Measurements from ENCODE around the gene DPY19L3. TPM values are rescaled to one million over a fixed set of nuclear protein-coding genes. Genes with fewer than 3 reads are reported as not detected.
"Not testable (repeated sequence)": the region's sequence is repeated elsewhere in the genome, so short reads cannot be mapped to it uniquely, and the experiment has no call there.

Gene DPY19L3
- total RNA-seq, 1 donor from 2014 or later: 19.3 TPM

DNA sequence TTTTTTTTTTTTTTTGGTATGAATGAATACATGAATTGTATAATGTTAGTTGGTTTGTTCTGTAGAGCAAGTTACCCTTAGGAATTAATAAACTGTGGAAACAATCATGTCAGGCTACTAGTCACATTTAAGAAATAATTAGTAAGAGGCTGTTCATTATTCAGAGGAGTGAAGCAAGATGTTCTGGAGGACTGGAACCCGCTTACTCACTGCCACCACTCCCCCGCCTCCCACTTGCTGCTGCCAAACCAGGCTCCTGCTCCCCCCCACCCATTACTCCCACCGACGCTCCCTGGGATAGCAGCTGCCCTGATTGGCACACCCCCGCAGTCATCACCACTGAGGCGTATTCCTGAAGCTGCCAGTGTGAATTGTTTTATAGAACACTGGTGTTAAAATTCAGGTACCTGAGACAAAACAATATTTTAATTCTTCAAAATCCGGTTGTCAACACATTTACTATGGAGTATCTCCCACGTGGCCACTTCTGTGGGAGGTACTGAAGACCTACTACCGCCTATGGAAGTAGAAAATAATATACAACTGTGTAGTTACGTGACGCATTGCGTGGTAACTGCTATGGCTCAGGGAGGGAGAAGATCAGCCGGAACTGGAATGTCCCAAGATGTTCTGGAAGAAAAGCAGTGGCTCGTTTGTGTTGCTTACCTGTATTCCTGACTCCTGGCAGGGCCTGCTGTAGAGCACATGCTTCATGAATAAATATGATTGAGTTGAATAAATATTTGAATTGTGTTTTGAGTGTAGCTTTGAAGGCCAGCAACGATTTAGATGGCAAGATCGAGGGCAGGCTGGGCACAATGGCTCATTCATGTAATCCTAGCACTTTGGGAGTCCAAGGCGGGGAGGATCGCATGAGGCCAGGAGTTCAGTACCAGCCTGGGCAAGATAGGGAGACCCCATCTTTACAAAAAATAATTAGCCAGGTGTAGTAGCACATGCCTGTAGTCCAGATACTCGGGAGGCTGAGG, 1.7 kb downstream of the DPY19L3 start:
- Histone ChIP-seq H3K27ac (ENCODE audit: low read depth, low read length) (no peak overlapping the region), H3K36me3 (ENCODE audit: control insufficient read depth in 3 of 3, insufficient read depth in 3 of 3, low read length in 3 of 3) (peaks cover under 1 to 21% (median 7%) of the 10 kb centered on the region in 3 donors), H3K4me3 (ENCODE audit: low read length in 3 of 3) (no peak overlapping the region), H3K9me3 (ENCODE audit: control insufficient read depth in 3 of 3, low read length in 3 of 3) (no peaks in the 10 kb centered on the region), H3K4me1 (ENCODE audit: control insufficient read depth in 3 of 3, insufficient read depth in 3 of 3, low read length in 3 of 3) (peaks cover 13 to 18% (median 14%) of the 10 kb centered on the region in 3 donors), H3K9ac (ENCODE audit: low read depth in 1 of 3, low read length in 3 of 3) (no peak overlapping the region), H3K27me3 (ENCODE audit: control insufficient read depth in 3 of 3, insufficient read depth in 3 of 3, low read length in 3 of 3) (no peaks in the 10 kb centered on the region)

DNA sequence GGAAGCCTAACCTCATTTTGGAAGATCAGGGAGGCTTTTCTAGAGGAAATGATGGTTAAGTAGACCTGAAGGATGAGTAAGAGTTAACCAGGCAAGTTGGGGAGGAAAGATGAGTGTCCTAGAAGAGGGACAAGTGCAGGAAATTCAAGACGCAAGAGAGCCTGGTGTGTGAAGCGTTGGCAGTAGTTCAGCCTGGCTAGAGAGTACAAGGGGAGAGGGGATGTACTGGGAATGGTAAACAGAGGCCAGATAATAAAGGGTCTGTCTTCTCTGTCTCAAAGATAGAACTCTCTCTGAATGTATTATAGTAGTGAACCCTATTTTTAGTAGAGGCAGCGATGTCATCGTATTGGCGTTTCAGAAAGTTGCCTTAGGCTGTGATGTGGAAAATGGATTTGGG, 9.7 kb downstream of the DPY19L3 start:
- no peaks in the 10 kb centered on the region for H3K9me3 ChIP-seq (ENCODE audit: control insufficient read depth in 3 of 3, low read length in 3 of 3)
- H3K4me1 ChIP-seq (ENCODE audit: control insufficient read depth in 3 of 3, insufficient read depth in 3 of 3, low read length in 3 of 3): no peaks in the 10 kb centered on the region
- no peak overlapping the region for H3K9ac ChIP-seq (ENCODE audit: low read depth in 1 of 3, low read length in 3 of 3)
- H3K27me3 ChIP-seq (ENCODE audit: control insufficient read depth in 3 of 3, insufficient read depth in 3 of 3, low read length in 3 of 3): no peaks in the 10 kb centered on the region
- H3K27ac ChIP-seq (ENCODE audit: low read depth, low read length): no peak overlapping the region
- H3K36me3 ChIP-seq (ENCODE audit: control insufficient read depth in 3 of 3, insufficient read depth in 3 of 3, low read length in 3 of 3): peaks cover 8 to 20% (median 12%) of the 10 kb centered on the region in 3 donors
- H3K4me3 ChIP-seq (ENCODE audit: low read length in 3 of 3): no peak overlapping the region

DNA sequence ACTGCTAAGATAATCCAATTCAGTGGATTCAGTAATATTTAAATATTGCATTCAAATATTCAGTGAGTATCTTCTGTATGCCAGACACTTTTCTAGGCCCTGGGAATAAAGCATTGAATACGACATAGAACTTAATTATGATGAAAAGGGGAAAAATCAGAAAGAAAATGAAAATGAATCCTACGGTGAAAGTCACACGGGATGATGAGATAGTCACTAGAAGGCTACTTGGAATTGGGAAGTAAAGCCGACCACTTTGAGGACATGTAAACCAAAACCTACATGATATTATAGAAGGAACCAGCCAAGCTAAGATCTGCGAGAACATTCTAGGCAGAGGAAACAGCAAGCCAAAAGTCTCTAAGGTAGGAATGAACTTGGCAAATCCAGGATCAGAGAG, 10.1 kb downstream of the DPY19L3 start:
- H3K4me1 ChIP-seq (ENCODE audit: control insufficient read depth in 3 of 3, insufficient read depth in 3 of 3, low read length in 3 of 3): no peaks in the 10 kb centered on the region
- peaks cover 8 to 20% (median 12%) of the 10 kb centered on the region in 3 donors for H3K36me3 ChIP-seq (ENCODE audit: control insufficient read depth in 3 of 3, insufficient read depth in 3 of 3, low read length in 3 of 3)
- no peaks in the 10 kb centered on the region for H3K27me3 ChIP-seq (ENCODE audit: control insufficient read depth in 3 of 3, insufficient read depth in 3 of 3, low read length in 3 of 3)
- H3K27ac ChIP-seq (ENCODE audit: low read depth, low read length): no peak overlapping the region
- H3K9me3 ChIP-seq (ENCODE audit: control insufficient read depth in 3 of 3, low read length in 3 of 3): no peaks in the 10 kb centered on the region
- no peak overlapping the region for H3K9ac ChIP-seq (ENCODE audit: low read depth in 1 of 3, low read length in 3 of 3)
- H3K4me3 ChIP-seq (ENCODE audit: low read length in 3 of 3): no peak overlapping the region

DNA sequence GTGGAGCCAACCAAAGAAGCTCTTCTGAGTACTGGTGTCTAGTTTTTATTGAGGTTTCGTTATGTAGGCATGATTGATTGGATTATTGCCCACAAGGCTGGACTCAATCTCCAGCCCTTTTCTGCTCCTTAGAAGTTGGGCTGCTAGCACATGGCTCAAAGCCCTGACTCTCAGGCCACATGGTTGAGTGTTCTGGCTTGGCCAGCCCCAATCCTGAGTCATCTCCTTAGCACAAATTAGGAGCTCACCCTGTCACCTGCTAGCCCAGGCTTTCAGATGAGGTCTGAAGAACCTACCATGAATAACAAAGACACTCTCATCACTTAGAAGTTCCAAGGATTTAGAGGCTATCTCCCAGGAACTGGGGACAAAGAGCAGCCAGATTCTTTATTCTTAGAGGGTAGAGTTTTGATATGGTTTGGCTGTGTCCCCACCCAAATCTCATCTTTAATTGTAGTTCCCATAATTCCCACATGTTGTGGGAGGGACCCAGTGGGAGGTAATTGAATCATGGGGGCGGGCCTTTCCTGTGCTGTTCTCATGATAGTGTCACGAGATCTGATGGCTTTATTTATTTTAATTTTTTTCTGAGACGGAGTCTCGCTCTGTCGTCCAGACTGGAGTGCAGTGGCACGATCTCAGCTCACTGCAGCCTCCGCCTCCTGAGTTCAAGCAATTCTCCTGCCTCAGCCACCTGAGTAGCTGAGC, 11.3 kb downstream of the DPY19L3 start:
- Histone ChIP-seq H3K9ac (ENCODE audit: low read depth in 1 of 3, low read length in 3 of 3) (no peak overlapping the region), H3K9me3 (ENCODE audit: control insufficient read depth in 3 of 3, low read length in 3 of 3) (no peaks in the 10 kb centered on the region), H3K4me1 (ENCODE audit: control insufficient read depth in 3 of 3, insufficient read depth in 3 of 3, low read length in 3 of 3) (no peaks in the 10 kb centered on the region), H3K4me3 (ENCODE audit: low read length in 3 of 3) (no peak overlapping the region), H3K36me3 (ENCODE audit: control insufficient read depth in 3 of 3, insufficient read depth in 3 of 3, low read length in 3 of 3) (peaks cover 5 to 12% (median 9%) of the 10 kb centered on the region in 3 donors), H3K27ac (ENCODE audit: low read depth, low read length) (no peak overlapping the region), H3K27me3 (ENCODE audit: control insufficient read depth in 3 of 3, insufficient read depth in 3 of 3, low read length in 3 of 3) (no peaks in the 10 kb centered on the region)

DNA sequence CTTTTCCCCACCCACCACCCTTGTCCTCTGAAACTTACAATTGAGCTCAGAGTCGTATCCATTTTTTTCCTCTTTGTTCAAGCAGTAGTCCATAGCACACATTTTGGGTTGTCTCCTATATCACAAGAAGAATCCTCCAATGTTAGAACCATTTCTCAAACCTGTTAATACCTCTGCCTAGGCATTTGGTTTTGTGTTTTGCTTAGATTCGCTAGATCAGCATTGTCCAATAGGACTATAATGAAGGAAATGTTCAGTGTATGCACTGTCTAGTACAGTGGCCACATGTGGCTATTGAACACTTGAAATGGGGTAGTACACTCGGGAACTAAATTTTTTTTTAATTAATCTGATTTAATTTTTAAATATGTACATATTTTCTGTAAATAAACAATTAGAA, 12.6 kb downstream of the DPY19L3 start:
- no peaks in the 10 kb centered on the region for H3K9me3 ChIP-seq (ENCODE audit: control insufficient read depth in 3 of 3, low read length in 3 of 3)
- H3K9ac ChIP-seq (ENCODE audit: low read depth in 1 of 3, low read length in 3 of 3): no peak overlapping the region
- H3K27ac ChIP-seq (ENCODE audit: low read depth, low read length): no peak overlapping the region
- H3K36me3 ChIP-seq (ENCODE audit: control insufficient read depth in 3 of 3, insufficient read depth in 3 of 3, low read length in 3 of 3): peaks cover 5 to 7% (median 6%) of the 10 kb centered on the region in 3 donors
- no peaks in the 10 kb centered on the region for H3K27me3 ChIP-seq (ENCODE audit: control insufficient read depth in 3 of 3, insufficient read depth in 3 of 3, low read length in 3 of 3)
- no peaks in the 10 kb centered on the region for H3K4me1 ChIP-seq (ENCODE audit: control insufficient read depth in 3 of 3, insufficient read depth in 3 of 3, low read length in 3 of 3)
- no peak overlapping the region for H3K4me3 ChIP-seq (ENCODE audit: low read length in 3 of 3)

DNA sequence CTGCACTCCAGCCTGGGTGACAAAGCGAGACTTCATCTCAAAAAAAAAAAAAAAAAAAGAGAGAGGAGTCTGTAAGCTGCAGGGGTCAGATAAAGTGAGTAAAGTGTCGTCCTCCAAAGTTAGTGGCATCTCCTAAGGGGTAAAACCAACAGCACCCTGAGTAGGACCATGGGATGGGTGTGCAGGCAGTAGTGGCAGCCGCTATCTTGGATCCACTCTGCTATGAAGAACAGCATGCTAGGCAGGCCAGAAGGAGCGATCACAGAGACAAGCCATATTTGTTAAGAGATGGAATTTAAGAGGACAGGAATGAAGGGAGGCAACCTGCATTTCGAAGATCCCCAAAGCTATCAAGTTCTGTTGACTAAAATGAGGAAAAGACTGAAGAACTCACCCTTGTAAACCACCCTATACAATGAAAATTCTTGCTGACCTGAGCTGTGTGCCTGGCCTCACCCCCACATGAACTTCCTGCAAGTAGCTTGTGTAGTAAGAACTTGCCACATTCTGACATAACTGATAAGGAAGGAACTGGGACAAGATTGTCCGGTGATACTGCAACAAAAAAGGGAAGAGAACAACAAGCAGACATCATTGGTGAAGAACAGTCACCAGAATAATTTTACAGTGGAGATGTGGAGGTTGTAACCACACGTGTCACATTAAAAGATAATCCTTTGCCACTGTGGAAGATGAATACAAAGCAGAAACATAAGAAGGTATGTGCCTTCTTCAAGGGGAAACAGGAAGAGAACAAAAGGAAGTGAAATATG, 16.2 kb downstream of the DPY19L3 start:
- peaks cover 0 to 4% (median 0%) of the 10 kb centered on the region in 3 donors for H3K36me3 ChIP-seq (ENCODE audit: control insufficient read depth in 3 of 3, insufficient read depth in 3 of 3, low read length in 3 of 3)
- H3K9ac ChIP-seq (ENCODE audit: low read depth in 1 of 3, low read length in 3 of 3): no peak overlapping the region
- no peak overlapping the region for H3K27ac ChIP-seq (ENCODE audit: low read depth, low read length)
- H3K4me3 ChIP-seq (ENCODE audit: low read length in 3 of 3): no peak overlapping the region
- H3K27me3 ChIP-seq (ENCODE audit: control insufficient read depth in 3 of 3, insufficient read depth in 3 of 3, low read length in 3 of 3): no peaks in the 10 kb centered on the region
- no peaks in the 10 kb centered on the region for H3K4me1 ChIP-seq (ENCODE audit: control insufficient read depth in 3 of 3, insufficient read depth in 3 of 3, low read length in 3 of 3)
- H3K9me3 ChIP-seq (ENCODE audit: control insufficient read depth in 3 of 3, low read length in 3 of 3): no peaks in the 10 kb centered on the region

- Histone ChIP-seq H3K9me3 (ENCODE audit: control insufficient read depth in 3 of 3, low read length in 3 of 3) (no peaks in the 10 kb centered on the region), H3K9ac (ENCODE audit: low read depth in 1 of 3, low read length in 3 of 3) (no peak overlapping the region), H3K36me3 (ENCODE audit: control insufficient read depth in 3 of 3, insufficient read depth in 3 of 3, low read length in 3 of 3) (peaks cover 0 to 4% (median 0%) of the 10 kb centered on the region in 3 donors), H3K4me3 (ENCODE audit: low read length in 3 of 3) (no peak overlapping the region), H3K27me3 (ENCODE audit: control insufficient read depth in 3 of 3, insufficient read depth in 3 of 3, low read length in 3 of 3) (no peaks in the 10 kb centered on the region), H3K4me1 (ENCODE audit: control insufficient read depth in 3 of 3, insufficient read depth in 3 of 3, low read length in 3 of 3) (no peaks in the 10 kb centered on the region), H3K27ac (ENCODE audit: low read depth, low read length) (no peak overlapping the region)
Observed at GRCh38 chr19:32422435-32422834, 16.9 kb downstream of the DPY19L3 start.

GRCh38 chr19:32423944-32424343, 18.4 kb downstream of the DPY19L3 start:
- H3K4me3 ChIP-seq (ENCODE audit: low read length in 3 of 3); H3K27ac ChIP-seq (ENCODE audit: low read depth, low read length); H3K36me3 ChIP-seq (ENCODE audit: control insufficient read depth in 3 of 3, insufficient read depth in 3 of 3, low read length in 3 of 3): not testable (repeated sequence)

GRCh38 chr19:32427536-32427935, 22.0 kb downstream of the DPY19L3 start:
- no peak overlapping the region for H3K27ac ChIP-seq (ENCODE audit: low read depth, low read length)
- H3K9me3 ChIP-seq (ENCODE audit: control insufficient read depth in 3 of 3, low read length in 3 of 3): no peaks in the 10 kb centered on the region
- H3K36me3 ChIP-seq (ENCODE audit: control insufficient read depth in 3 of 3, insufficient read depth in 3 of 3, low read length in 3 of 3): no peaks in the 10 kb centered on the region
- no peaks in the 10 kb centered on the region for H3K4me1 ChIP-seq (ENCODE audit: control insufficient read depth in 3 of 3, insufficient read depth in 3 of 3, low read length in 3 of 3)
- no peaks in the 10 kb centered on the region for H3K27me3 ChIP-seq (ENCODE audit: control insufficient read depth in 3 of 3, insufficient read depth in 3 of 3, low read length in 3 of 3)
- no peak overlapping the region for H3K9ac ChIP-seq (ENCODE audit: low read depth in 1 of 3, low read length in 3 of 3)
- no peak overlapping the region for H3K4me3 ChIP-seq (ENCODE audit: low read length in 3 of 3)

More at GRCh38 chr19:32423944-32424343, 18.4 kb downstream of the DPY19L3 start:
- H3K27me3 ChIP-seq (ENCODE audit: control insufficient read depth in 3 of 3, insufficient read depth in 3 of 3, low read length in 3 of 3); H3K4me1 ChIP-seq (ENCODE audit: control insufficient read depth in 3 of 3, insufficient read depth in 3 of 3, low read length in 3 of 3); H3K9me3 ChIP-seq (ENCODE audit: control insufficient read depth in 3 of 3, low read length in 3 of 3); H3K9ac ChIP-seq (ENCODE audit: low read depth in 1 of 3, low read length in 3 of 3): not testable (repeated sequence)
